HG03575 (cell line): ENCODE measurements around the gene PLXDC1.
"Not testable (repeated sequence)": the region's sequence is repeated elsewhere in the genome, so short reads cannot be mapped to it uniquely, and the experiment has no call there.

Experiments
- ATAC-seq: cut with Tn5 transposase; IDR thresholded peaks from one replicate; pipeline ENCODE4 v1.9.1; 2021; ENCODE audit not compliant: unreplicated experiment, insufficient number of reproducible peaks, low FRiP score; ENCODE audit errors: extremely low read depth

PLXDC1 gene

GRCh38 chr17:39045948-39046679 lies 105.3 kb downstream of the PLXDC1 start:
- no peak for ATAC-seq

GRCh38 chr17:39036009-39036408 lies 115.4 kb downstream of the PLXDC1 start:
- ATAC-seq: no peak

- not testable (repeated sequence) for ATAC-seq
Observed at GRCh38 chr17:39035578-39035977, 115.9 kb downstream of the PLXDC1 start.

GRCh38 chr17:39028690-39029089 lies 122.7 kb downstream of the PLXDC1 start:
- ATAC-seq: no peak

GRCh38 chr17:39027455-39028035 lies 123.9 kb downstream of the PLXDC1 start:
- no peak for ATAC-seq

- no peak for ATAC-seq
Observed at GRCh38 chr17:39026980-39027451, 124.4 kb downstream of the PLXDC1 start.

GRCh38 chr17:39026346-39026745 lies 125.1 kb downstream of the PLXDC1 start:
- not testable (repeated sequence) for ATAC-seq

- ATAC-seq: no peak
Observed at GRCh38 chr17:39022924-39023323, 128.5 kb downstream of the PLXDC1 start.

GRCh38 chr17:39020037-39020436 lies 131.4 kb downstream of the PLXDC1 start:
- not testable (repeated sequence) for ATAC-seq

- ATAC-seq: no peak
Observed at GRCh38 chr17:39018267-39019134, 132.9 kb downstream of the PLXDC1 start.

GRCh38 chr17:39016193-39017153 lies 135.0 kb downstream of the PLXDC1 start:
- no peak for ATAC-seq

- no peak for ATAC-seq
Observed at GRCh38 chr17:39015546-39015935, 135.9 kb downstream of the PLXDC1 start.

GRCh38 chr17:39014795-39015545 lies 136.5 kb downstream of the PLXDC1 start:
- ATAC-seq: no peak

- ATAC-seq: no peak
Observed at GRCh38 chr17:39014044-39014794, 137.2 kb downstream of the PLXDC1 start.
